ENCODE data around the gene CUX1.

GRCh38 chr7:102146122-102146521 lies 328.7 kb downstream of the CUX1 start:
- TF ChIP-seq, protein P1, sequence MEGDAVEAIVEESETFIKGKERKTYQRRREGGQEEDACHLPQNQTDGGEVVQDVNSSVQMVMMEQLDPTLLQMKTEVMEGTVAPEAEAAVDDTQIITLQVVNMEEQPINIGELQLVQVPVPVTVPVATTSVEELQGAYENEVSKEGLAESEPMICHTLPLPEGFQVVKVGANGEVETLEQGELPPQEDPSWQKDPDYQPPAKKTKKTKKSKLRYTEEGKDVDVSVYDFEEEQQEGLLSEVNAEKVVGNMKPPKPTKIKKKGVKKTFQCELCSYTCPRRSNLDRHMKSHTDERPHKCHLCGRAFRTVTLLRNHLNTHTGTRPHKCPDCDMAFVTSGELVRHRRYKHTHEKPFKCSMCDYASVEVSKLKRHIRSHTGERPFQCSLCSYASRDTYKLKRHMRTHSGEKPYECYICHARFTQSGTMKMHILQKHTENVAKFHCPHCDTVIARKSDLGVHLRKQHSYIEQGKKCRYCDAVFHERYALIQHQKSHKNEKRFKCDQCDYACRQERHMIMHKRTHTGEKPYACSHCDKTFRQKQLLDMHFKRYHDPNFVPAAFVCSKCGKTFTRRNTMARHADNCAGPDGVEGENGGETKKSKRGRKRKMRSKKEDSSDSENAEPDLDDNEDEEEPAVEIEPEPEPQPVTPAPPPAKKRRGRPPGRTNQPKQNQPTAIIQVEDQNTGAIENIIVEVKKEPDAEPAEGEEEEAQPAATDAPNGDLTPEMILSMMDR (tag by site-specific recombination; IDR thresholded peaks at IDR 0.05), result no peak
- TF ChIP-seq ZNF621 (tag by site-specific recombination; IDR thresholded peaks at IDR 0.05) (no peak), REST (tag by site-specific recombination; IDR thresholded peaks at IDR 0.05) (no peak), ZBTB21 (tag by site-specific recombination; IDR thresholded peaks at IDR 0.05) (no peak), ZNF513 (tag by site-specific recombination; IDR thresholded peaks at IDR 0.05) (no peak), ZBTB49 (tag by site-specific recombination; IDR thresholded peaks at IDR 0.05; ENCODE audit: low read depth) (no peak), ZBTB44 (tag by site-specific recombination; IDR thresholded peaks at IDR 0.05) (no peak), FEZF1 (tag by site-specific recombination; IDR thresholded peaks at IDR 0.05) (no peak), ZBTB8A (tag by site-specific recombination; IDR thresholded peaks at IDR 0.05) (no peak), ZIC2 (tag by site-specific recombination; IDR thresholded peaks at IDR 0.05) (no peak)
- TF ChIP-seq, protein P2, sequence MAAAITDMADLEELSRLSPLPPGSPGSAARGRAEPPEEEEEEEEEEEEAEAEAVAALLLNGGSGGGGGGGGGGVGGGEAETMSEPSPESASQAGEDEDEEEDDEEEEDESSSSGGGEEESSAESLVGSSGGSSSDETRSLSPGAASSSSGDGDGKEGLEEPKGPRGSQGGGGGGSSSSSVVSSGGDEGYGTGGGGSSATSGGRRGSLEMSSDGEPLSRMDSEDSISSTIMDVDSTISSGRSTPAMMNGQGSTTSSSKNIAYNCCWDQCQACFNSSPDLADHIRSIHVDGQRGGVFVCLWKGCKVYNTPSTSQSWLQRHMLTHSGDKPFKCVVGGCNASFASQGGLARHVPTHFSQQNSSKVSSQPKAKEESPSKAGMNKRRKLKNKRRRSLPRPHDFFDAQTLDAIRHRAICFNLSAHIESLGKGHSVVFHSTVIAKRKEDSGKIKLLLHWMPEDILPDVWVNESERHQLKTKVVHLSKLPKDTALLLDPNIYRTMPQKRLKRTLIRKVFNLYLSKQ (tag by site-specific recombination; IDR thresholded peaks at IDR 0.05; ENCODE audit: borderline replicate concordance), result no peak
